Hepatocyte (in vitro differentiated cells): ENCODE measurements around the gene CABLES2.

Experiments used
- EZH2 ChIP-seq: fragments of 200-600 bp; sonication (generic); IDR thresholded peaks from 2 replicates; pipeline ENCODE4 v1.6.1; 2016; ENCODE audit warnings: antibody characterized with exemption, mild to moderate bottlenecking, borderline replicate concordance
- TF ChIP-seq, protein P1 (sequence below): fragments of 200-600 bp; sonication (generic); IDR thresholded peaks from 2 replicates; pipeline ENCODE4 v1.5.1; 2016; ENCODE audit warnings: antibody characterized with exemption, mild to moderate bottlenecking; ENCODE audit not compliant: poor library complexity

GRCh38 chr20:62378215-62378614 is 28.9 kb downstream of the CABLES2 start:
- TF ChIP-seq, protein P1, sequence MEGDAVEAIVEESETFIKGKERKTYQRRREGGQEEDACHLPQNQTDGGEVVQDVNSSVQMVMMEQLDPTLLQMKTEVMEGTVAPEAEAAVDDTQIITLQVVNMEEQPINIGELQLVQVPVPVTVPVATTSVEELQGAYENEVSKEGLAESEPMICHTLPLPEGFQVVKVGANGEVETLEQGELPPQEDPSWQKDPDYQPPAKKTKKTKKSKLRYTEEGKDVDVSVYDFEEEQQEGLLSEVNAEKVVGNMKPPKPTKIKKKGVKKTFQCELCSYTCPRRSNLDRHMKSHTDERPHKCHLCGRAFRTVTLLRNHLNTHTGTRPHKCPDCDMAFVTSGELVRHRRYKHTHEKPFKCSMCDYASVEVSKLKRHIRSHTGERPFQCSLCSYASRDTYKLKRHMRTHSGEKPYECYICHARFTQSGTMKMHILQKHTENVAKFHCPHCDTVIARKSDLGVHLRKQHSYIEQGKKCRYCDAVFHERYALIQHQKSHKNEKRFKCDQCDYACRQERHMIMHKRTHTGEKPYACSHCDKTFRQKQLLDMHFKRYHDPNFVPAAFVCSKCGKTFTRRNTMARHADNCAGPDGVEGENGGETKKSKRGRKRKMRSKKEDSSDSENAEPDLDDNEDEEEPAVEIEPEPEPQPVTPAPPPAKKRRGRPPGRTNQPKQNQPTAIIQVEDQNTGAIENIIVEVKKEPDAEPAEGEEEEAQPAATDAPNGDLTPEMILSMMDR: no peak
- no peak for TF ChIP-seq EZH2
